ENCODE measurements around the gene TANGO2.

Gene TANGO2

GRCh38 chr22:19997561-19998231, 23.2 kb upstream of the TANGO2 start:
- DNase-seq = no peak

GRCh38 chr22:19998232-19998951, 22.5 kb upstream of the TANGO2 start:
- no peak for DNase-seq

GRCh38 chr22:19998991-19999820, 21.7 kb upstream of the TANGO2 start:
- no peak for DNase-seq

GRCh38 chr22:20000246-20001081, 20.4 kb upstream of the TANGO2 start:
- DNase-seq = no peak

GRCh38 chr22:20001082-20001638, 19.8 kb upstream of the TANGO2 start:
- DNase-seq = no peak

GRCh38 chr22:20002128-20002527, 18.8 kb upstream of the TANGO2 start:
- DNase-seq = no peak

- no peak for DNase-seq
Measured at GRCh38 chr22:20002636-20003035, 18.3 kb upstream of the TANGO2 start.

- no peak for DNase-seq
Measured at GRCh38 chr22:20003304-20003703, 17.6 kb upstream of the TANGO2 start.

- no peak for DNase-seq
Measured at GRCh38 chr22:20004464-20004863, 16.4 kb upstream of the TANGO2 start.

GRCh38 chr22:20008221-20008995, 12.5 kb upstream of the TANGO2 start:
- DNase-seq = no peak

- no peak for DNase-seq
Measured at GRCh38 chr22:20009018-20009491, 11.9 kb upstream of the TANGO2 start.

GRCh38 chr22:20009582-20010306, 11.2 kb upstream of the TANGO2 start:
- no peak for DNase-seq

GRCh38 chr22:20010307-20011122, 10.4 kb upstream of the TANGO2 start:
- no peak for DNase-seq

- DNase-seq = no peak
Measured at GRCh38 chr22:20011123-20011992, 9.6 kb upstream of the TANGO2 start.

GRCh38 chr22:20011993-20012740, 8.7 kb upstream of the TANGO2 start:
- no peak for DNase-seq

- no peak for DNase-seq
Measured at GRCh38 chr22:20012741-20013331, 8.1 kb upstream of the TANGO2 start.

- DNase-seq = peak; percentile 21 to 42
Measured at GRCh38 chr22:20013382-20013871, 7.5 kb upstream of the TANGO2 start.
